Mucosa of rectum (tissue), 2 donors: ENCODE measurements around the gene MYO3B.
"Not testable (repeated sequence)": the region's sequence is repeated elsewhere in the genome, so short reads cannot be mapped to it uniquely, and the experiment has no call there.

Experiments
- H3K27ac ChIP-seq, 2 donors: one replicate each; pipeline ENCODE4 v1.7.0; 2013; ENCODE audit warnings: inconsistent platforms in 2 of 2, low read depth in 2 of 2, low read length in 2 of 2
- H3K27me3 ChIP-seq, 2 donors: one replicate each; pipeline ENCODE4 v1.7.0; 2013; ENCODE audit warnings: low read length in 2 of 2; ENCODE audit not compliant: control insufficient read depth in 2 of 2, insufficient read depth in 2 of 2
- H3K36me3 ChIP-seq, 2 donors: one replicate each; pipeline ENCODE4 v1.7.0; 2013; ENCODE audit warnings: low read length in 2 of 2; ENCODE audit not compliant: control insufficient read depth in 2 of 2, insufficient read depth in 2 of 2
- H3K4me1 ChIP-seq, 2 donors: one replicate each; pipeline ENCODE4 v1.7.0; 2013; ENCODE audit warnings: low read length in 2 of 2, mild to moderate bottlenecking in 1 of 2; ENCODE audit not compliant: control insufficient read depth in 2 of 2, insufficient read depth in 2 of 2
- H3K4me3 ChIP-seq, 2 donors: one replicate each; pipeline ENCODE4 v1.7.0; 2013; ENCODE audit warnings: low read length in 2 of 2
- H3K9ac ChIP-seq, 2 donors: one replicate each; pipeline ENCODE4 v1.7.0; 2013; ENCODE audit warnings: low read length in 2 of 2, low read depth in 1 of 2, mild to moderate bottlenecking in 1 of 2
- H3K9me3 ChIP-seq, 2 donors: one replicate each; pipeline ENCODE4 v1.7.0; 2013; ENCODE audit warnings: low read length in 2 of 2; ENCODE audit not compliant: control insufficient read depth in 2 of 2
- donor health status: healthy.
- donor health status: Normal muscosa, but diverticular disease.

MYO3B gene

GRCh38 chr2:170466632-170467031 lies 288.7 kb downstream of the MYO3B start:
- H3K36me3 ChIP-seq = no peaks in the 10 kb centered on the region
- H3K9ac ChIP-seq = no peak overlapping the region
- H3K9me3 ChIP-seq = no peaks in the 10 kb centered on the region
- peaks cover 0 to 7% of the 10 kb centered on the region in 2 donors for H3K4me1 ChIP-seq
- no peak overlapping the region for H3K27ac ChIP-seq
- H3K27me3 ChIP-seq = no peaks in the 10 kb centered on the region
- H3K4me3 ChIP-seq = no peak overlapping the region

- H3K9ac ChIP-seq = no peak overlapping the region
- H3K4me1 ChIP-seq = peaks cover 0 to 7% of the 10 kb centered on the region in 2 donors
Observed at GRCh38 chr2:170467568-170468422, 289.8 kb downstream of the MYO3B start.

GRCh38 chr2:170468557-170468956 lies 290.6 kb downstream of the MYO3B start:
- Histone ChIP-seq H3K9ac (no peak overlapping the region), H3K27ac (no peak overlapping the region), H3K9me3 (no peaks in the 10 kb centered on the region)

More at GRCh38 chr2:170467568-170468422, 289.8 kb downstream of the MYO3B start:
- Histone ChIP-seq H3K9me3 (no peaks in the 10 kb centered on the region), H3K27ac (no peak overlapping the region), H3K4me3 (no peak overlapping the region), H3K36me3 (no peaks in the 10 kb centered on the region), H3K27me3 (no peaks in the 10 kb centered on the region)

GRCh38 chr2:170472498-170472897 lies 294.6 kb downstream of the MYO3B start:
- not testable (repeated sequence) for H3K27ac ChIP-seq, H3K9ac ChIP-seq, H3K4me1 ChIP-seq, H3K36me3 ChIP-seq, H3K9me3 ChIP-seq, H3K27me3 ChIP-seq, H3K4me3 ChIP-seq

More at GRCh38 chr2:170468557-170468956, 290.6 kb downstream of the MYO3B start:
- Histone ChIP-seq H3K4me1 (peaks cover 0 to 7% of the 10 kb centered on the region in 2 donors), H3K4me3 (no peak overlapping the region), H3K36me3 (no peaks in the 10 kb centered on the region), H3K27me3 (no peaks in the 10 kb centered on the region)

GRCh38 chr2:170475878-170476277 lies 297.9 kb downstream of the MYO3B start:
- no peak overlapping the region for H3K27ac ChIP-seq
- H3K4me1 ChIP-seq = no peaks in the 10 kb centered on the region
- no peaks in the 10 kb centered on the region for H3K36me3 ChIP-seq
- no peak overlapping the region for H3K4me3 ChIP-seq
- no peak overlapping the region for H3K9ac ChIP-seq
- no peaks in the 10 kb centered on the region for H3K27me3 ChIP-seq
- no peaks in the 10 kb centered on the region for H3K9me3 ChIP-seq

GRCh38 chr2:170477630-170478029 lies 299.7 kb downstream of the MYO3B start:
- H3K9ac ChIP-seq = no peak overlapping the region
- no peak overlapping the region for H3K27ac ChIP-seq
- no peaks in the 10 kb centered on the region for H3K27me3 ChIP-seq
- no peaks in the 10 kb centered on the region for H3K36me3 ChIP-seq
- H3K9me3 ChIP-seq = no peaks in the 10 kb centered on the region
- H3K4me3 ChIP-seq = no peak overlapping the region
- no peaks in the 10 kb centered on the region for H3K4me1 ChIP-seq

- Histone ChIP-seq H3K36me3 (no peaks in the 10 kb centered on the region), H3K27me3 (no peaks in the 10 kb centered on the region), H3K9ac (no peak overlapping the region), H3K4me3 (no peak overlapping the region), H3K27ac (no peak overlapping the region), H3K9me3 (no peaks in the 10 kb centered on the region), H3K4me1 (no peaks in the 10 kb centered on the region)
Observed at GRCh38 chr2:170481201-170481600, 303.3 kb downstream of the MYO3B start.

GRCh38 chr2:170484552-170484951 lies 306.6 kb downstream of the MYO3B start:
- Histone ChIP-seq H3K36me3 (no peaks in the 10 kb centered on the region), H3K4me1 (no peaks in the 10 kb centered on the region), H3K27me3 (no peaks in the 10 kb centered on the region), H3K4me3 (no peak overlapping the region), H3K27ac (no peak overlapping the region), H3K9ac (no peak overlapping the region), H3K9me3 (no peaks in the 10 kb centered on the region)

GRCh38 chr2:170485254-170486026 lies 307.5 kb downstream of the MYO3B start:
- Histone ChIP-seq H3K36me3 (no peaks in the 10 kb centered on the region), H3K27me3 (no peaks in the 10 kb centered on the region), H3K9me3 (no peaks in the 10 kb centered on the region), H3K4me3 (no peak overlapping the region), H3K9ac (no peak overlapping the region), H3K27ac (no peak overlapping the region), H3K4me1 (no peaks in the 10 kb centered on the region)

- Histone ChIP-seq H3K4me3 (no peak overlapping the region), H3K4me1 (no peaks in the 10 kb centered on the region), H3K27ac (no peak overlapping the region), H3K27me3 (no peaks in the 10 kb centered on the region), H3K9me3 (no peaks in the 10 kb centered on the region), H3K36me3 (no peaks in the 10 kb centered on the region), H3K9ac (no peak overlapping the region)
Observed at GRCh38 chr2:170486730-170487129, 308.8 kb downstream of the MYO3B start.
